Suppressor macrophage treated with lipopolysaccharide for 4 hours (primary cell): ENCODE measurements around the gene MACROD1.

Experiments
- DNase-seq: peaks from one replicate; pipeline ENCODE4 v3.0.0-alpha.2; 2020

The MACROD1 gene

GRCh38 chr11:64029773-64030172 is 136.1 kb downstream of the MACROD1 start:
- no peak for DNase-seq

- DNase-seq, result no peak
Measured at GRCh38 chr11:64028398-64029115, 137.4 kb downstream of the MACROD1 start.

GRCh38 chr11:64027651-64028397 is 138.1 kb downstream of the MACROD1 start:
- DNase-seq, result peak; percentile 34

- no peak for DNase-seq
Measured at GRCh38 chr11:64026575-64027205, 139.2 kb downstream of the MACROD1 start.

GRCh38 chr11:64025205-64025604 is 140.7 kb downstream of the MACROD1 start:
- DNase-seq, result no peak

GRCh38 chr11:64023712-64024710 is 141.9 kb downstream of the MACROD1 start:
- DNase-seq, result no peak

GRCh38 chr11:64022125-64022784 is 143.7 kb downstream of the MACROD1 start:
- DNase-seq, result no peak

GRCh38 chr11:64021757-64022093 is 144.2 kb downstream of the MACROD1 start:
- no peak for DNase-seq

GRCh38 chr11:64020976-64021756 is 144.7 kb downstream of the MACROD1 start:
- DNase-seq, result no peak

- no peak for DNase-seq
Measured at GRCh38 chr11:64019106-64020037, 146.5 kb downstream of the MACROD1 start.

GRCh38 chr11:64018310-64018709 is 147.6 kb downstream of the MACROD1 start:
- DNase-seq, result no peak

GRCh38 chr11:64017945-64018224 is 148.0 kb downstream of the MACROD1 start:
- DNase-seq, result no peak

GRCh38 chr11:64015935-64016845 is 149.7 kb downstream of the MACROD1 start:
- no peak for DNase-seq

GRCh38 chr11:64015510-64015909 is 150.4 kb downstream of the MACROD1 start:
- no peak for DNase-seq

- DNase-seq, result no peak
Measured at GRCh38 chr11:64014356-64014755, 151.6 kb downstream of the MACROD1 start.

- DNase-seq, result no peak
Measured at GRCh38 chr11:64013141-64013896, 152.6 kb downstream of the MACROD1 start.

- no peak for DNase-seq
Measured at GRCh38 chr11:64011371-64011770, 154.5 kb downstream of the MACROD1 start.

GRCh38 chr11:64010783-64011182 is 155.1 kb downstream of the MACROD1 start:
- DNase-seq, result no peak

- DNase-seq, result no peak
Measured at GRCh38 chr11:64009710-64010109, 156.2 kb downstream of the MACROD1 start.
